Femur (tissue), 1 donor: ENCODE results near the gene XPO5.

Experiments used
- DNase-seq: peaks from one replicate; pipeline ENCODE4 v3.0.0-alpha.2; 2017

Gene XPO5

GRCh38 chr6:43494766-43495165 lies 81.1 kb downstream of the XPO5 start:
- DNase-seq, result no peak

GRCh38 chr6:43494321-43494720 lies 81.5 kb downstream of the XPO5 start:
- no peak for DNase-seq

GRCh38 chr6:43493833-43494232 lies 82.0 kb downstream of the XPO5 start:
- DNase-seq, result no peak

GRCh38 chr6:43493230-43493629 lies 82.6 kb downstream of the XPO5 start:
- DNase-seq, result no peak

GRCh38 chr6:43492673-43493072 lies 83.2 kb downstream of the XPO5 start:
- no peak for DNase-seq

- peak; percentile 87 for DNase-seq
Measured at GRCh38 chr6:43491750-43492661, 83.8 kb downstream of the XPO5 start.

- no peak for DNase-seq
Measured at GRCh38 chr6:43490523-43490939, 85.3 kb downstream of the XPO5 start.

- no peak for DNase-seq
Measured at GRCh38 chr6:43489277-43490072, 86.4 kb downstream of the XPO5 start.

- no peak for DNase-seq
Measured at GRCh38 chr6:43488667-43489276, 87.1 kb downstream of the XPO5 start.

- no peak for DNase-seq
Measured at GRCh38 chr6:43481591-43482236, 94.1 kb downstream of the XPO5 start.

- DNase-seq, result no peak
Measured at GRCh38 chr6:43481075-43481474, 94.8 kb downstream of the XPO5 start.

- DNase-seq, result no peak
Measured at GRCh38 chr6:43478008-43478372, 97.8 kb downstream of the XPO5 start.

GRCh38 chr6:43477235-43478007 lies 98.4 kb downstream of the XPO5 start, which contains the start of gene TJAP1:
Gene TJAP1, plus strand, starts transcription at chr6:43477570. Its CDS starts 21,432 bp downstream, at chr6:43499002.
- DNase-seq, result peak; percentile 96

GRCh38 chr6:43476746-43477145 lies 99.1 kb downstream of the XPO5 start:
- no peak for DNase-seq

- no peak for DNase-seq
Measured at GRCh38 chr6:43475516-43475915, 100.3 kb downstream of the XPO5 start.

GRCh38 chr6:43472515-43472914 lies 103.3 kb downstream of the XPO5 start:
- DNase-seq, result no peak
